ELR (cell line): Measurements from ENCODE around the gene SERPINB11.
"Not testable (repeated sequence)": the region's sequence is repeated elsewhere in the genome, so short reads cannot be mapped to it uniquely, and the experiment has no call there.

Experiments
- DNase-seq: peaks from one replicate; pipeline ENCODE4 v3.0.0-alpha.2; 2015; ENCODE audit warnings: low read depth

Gene SERPINB11, protein sequence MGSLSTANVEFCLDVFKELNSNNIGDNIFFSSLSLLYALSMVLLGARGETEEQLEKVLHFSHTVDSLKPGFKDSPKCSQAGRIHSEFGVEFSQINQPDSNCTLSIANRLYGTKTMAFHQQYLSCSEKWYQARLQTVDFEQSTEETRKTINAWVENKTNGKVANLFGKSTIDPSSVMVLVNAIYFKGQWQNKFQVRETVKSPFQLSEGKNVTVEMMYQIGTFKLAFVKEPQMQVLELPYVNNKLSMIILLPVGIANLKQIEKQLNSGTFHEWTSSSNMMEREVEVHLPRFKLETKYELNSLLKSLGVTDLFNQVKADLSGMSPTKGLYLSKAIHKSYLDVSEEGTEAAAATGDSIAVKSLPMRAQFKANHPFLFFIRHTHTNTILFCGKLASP

DNA sequence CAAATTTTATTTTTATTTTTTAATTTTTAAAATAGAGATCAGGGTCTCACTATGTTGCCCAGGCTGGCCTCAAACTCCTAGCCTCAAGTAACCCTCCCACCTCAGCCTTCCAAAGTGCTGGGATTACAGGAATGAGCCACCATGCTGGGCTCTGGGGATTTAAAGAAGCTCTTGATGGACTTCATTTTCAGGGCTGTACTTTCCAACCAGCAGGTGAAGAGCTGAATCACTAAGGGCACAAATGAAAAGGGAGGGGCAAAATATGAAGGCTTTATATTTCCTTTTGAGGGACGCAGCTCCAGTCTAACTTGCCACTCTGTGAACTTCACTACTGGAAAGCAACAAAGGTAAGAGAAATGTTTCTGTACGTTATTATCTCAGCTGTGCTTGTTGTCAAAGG, at the start of gene SERPINB11:
SERPINB11 (plus strand) TSS at position 301 of the 400 bp plus-strand sequence. CDS start 7,234 bp downstream, outside the sequence.
- DNase-seq: no peak

DNA sequence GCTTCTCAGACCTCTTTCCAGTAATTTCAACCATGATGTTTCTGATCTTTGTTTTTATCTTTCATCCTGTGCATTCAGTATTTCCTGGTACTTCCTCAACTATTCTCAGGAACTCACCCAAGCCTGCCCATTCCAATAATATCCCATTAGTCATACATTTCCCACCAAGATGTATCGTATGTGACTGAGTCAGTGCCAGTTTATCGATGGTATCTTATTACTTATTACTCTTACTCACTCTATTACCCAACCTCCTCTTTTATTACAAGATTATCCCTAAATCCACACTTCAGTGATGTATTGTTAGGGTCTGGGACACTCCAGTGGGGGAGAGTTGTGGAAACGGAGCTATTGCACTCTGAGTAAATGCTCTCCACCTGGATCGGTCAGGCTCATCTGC, 43.8 kb upstream of the SERPINB11 start:
- peak; percentile 75 for DNase-seq

DNA sequence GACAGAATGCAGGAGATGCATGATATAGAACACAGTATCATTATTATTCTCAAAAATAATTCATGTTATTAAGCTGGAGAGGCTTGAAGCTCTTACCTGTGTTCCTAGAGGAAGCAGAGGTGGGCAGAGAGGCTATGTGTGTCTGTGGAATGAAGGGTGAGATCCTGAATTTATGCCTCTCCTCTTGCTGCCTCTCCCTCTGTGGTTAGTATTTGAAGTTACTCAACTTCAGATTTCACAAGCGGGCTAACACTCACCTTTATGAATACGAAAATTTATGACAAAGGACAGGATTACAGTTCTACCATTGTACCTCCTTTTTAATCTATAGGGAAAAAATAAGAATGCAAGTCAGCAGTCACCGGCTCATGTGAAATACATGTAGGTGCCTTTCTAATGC, 41.0 kb upstream of the SERPINB11 start, which contains the start of gene SERPINB3:
SERPINB3 (minus strand) TSS at position 144 of the 400 bp plus-strand sequence. CDS start 677 bp downstream, outside the sequence.
- DNase-seq: not testable (repeated sequence)

DNA sequence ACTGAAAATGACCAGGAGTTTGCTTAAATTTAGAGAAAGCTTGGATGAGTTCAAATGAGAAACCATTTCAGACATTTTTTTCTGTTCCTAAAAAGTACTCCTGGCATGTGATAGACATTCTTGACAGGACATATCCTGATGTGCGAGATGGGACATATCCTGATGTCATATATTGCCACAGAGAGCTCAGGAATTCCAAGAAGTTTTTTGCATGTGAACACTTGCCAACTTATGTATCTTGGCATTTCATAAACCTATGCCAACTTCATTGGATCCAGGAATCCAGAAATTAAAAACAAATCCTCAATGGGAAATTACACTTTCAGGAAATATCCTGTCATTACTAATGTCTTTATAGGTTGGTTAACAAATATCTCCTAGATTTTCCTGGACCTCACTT, 38.2 kb upstream of the SERPINB11 start:
- DNase-seq: no peak

DNA sequence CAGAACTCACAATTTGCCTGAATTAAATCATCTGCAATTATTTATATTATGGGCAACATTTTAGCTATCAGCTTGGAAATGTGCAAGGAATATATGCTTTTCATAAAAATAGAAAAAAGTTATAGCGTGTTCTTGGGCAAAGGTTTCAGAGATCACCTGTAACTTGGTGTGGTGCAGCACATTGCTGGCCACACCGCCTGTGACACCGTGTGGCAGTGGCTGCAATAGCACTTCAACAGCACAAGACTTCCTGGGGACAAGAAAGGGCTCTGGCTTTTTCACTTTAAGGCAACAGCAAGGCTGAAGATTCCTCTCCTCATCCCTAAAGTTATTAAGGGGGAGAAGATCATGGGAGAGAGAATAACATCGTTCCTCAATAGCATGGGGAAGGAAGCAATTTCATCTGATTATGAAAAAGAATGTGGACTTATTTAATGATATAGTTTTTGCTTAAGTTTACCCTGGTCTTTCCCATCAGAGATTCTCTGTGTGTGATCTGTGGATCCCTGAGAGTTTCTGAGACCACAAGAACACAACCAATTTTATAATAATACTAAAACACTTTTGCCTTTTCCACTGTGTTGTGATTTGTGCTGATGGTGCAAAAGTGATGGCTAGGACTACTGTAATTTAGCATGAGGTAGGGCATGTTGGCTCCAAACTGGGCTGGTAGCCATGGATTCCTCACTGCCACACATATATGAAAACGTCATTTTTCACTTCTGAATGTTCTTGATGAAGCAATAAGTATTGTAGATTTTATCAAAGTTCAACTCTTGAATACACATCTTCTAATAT, 26.0 kb upstream of the SERPINB11 start:
- DNase-seq: peak; percentile 49

DNA sequence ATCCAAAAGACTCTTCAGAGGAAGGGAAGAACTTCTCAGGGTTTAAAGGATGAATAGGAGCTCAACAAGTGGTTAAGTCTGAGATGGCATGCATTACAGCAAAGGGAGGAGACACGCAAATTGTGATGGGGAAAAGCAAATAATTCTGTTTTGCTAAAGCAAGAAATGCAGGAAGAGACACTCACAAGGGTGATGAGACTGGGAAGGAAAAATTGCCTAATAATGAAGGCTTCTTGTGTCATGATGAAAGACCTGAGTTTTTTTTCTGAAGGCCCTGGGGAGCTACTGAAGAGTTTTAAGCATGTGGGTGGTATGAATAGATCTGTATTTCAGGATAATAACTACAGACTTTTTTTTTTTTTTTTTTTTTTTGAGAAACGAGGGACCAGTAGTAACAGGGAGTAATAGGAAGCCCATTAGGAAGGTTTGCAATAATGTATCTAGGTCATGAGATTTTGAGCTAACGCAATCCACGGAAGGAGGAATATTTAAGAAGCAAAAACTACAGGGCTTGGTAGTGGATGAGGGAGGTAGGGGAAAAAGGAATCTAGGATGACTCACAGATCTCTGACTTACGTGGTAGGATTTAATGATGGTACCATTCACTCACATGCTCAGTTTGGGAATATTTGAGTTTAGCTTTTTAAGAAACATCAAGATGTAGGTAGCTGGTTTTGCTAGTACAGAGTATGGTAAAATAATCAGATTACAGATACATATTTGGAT, 25.1 kb upstream of the SERPINB11 start:
- peak; percentile 59 for DNase-seq

DNA sequence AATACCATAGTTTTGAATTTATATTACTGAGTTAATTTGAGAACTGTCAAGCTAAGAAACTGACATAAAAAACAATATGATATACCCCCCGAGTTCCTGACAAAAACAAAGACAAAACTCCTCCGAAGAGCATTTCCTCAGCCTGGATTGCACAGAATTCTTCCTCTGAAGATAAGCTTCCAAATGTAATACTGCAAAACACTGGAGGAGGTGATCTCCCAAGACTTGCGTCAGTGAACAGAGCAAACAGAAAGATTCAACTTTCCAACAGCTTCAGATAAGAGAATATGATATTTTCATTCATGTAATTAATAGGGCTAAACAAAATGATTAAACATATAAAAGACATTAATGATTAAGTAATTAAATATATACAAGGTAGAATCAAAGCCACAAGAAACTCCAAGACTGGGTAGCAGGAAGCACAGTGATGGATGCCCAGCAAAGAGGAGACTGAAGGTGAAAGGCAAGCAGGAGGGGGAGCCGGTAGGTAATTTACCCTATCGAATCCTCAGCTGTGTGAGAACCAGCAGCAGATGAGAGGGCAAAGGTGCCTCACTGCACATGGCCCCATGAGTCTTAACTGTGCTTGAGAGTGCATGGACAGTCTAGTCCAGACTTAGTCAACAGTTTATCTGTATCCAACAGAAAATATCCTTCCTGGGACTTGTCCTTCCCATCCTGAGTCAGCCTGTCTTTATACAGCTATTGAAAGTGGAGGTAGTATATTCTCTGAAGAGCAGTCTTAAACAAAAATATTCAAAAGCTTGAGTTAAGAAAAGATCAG, 22.7 kb upstream of the SERPINB11 start:
- no peak for DNase-seq

DNA sequence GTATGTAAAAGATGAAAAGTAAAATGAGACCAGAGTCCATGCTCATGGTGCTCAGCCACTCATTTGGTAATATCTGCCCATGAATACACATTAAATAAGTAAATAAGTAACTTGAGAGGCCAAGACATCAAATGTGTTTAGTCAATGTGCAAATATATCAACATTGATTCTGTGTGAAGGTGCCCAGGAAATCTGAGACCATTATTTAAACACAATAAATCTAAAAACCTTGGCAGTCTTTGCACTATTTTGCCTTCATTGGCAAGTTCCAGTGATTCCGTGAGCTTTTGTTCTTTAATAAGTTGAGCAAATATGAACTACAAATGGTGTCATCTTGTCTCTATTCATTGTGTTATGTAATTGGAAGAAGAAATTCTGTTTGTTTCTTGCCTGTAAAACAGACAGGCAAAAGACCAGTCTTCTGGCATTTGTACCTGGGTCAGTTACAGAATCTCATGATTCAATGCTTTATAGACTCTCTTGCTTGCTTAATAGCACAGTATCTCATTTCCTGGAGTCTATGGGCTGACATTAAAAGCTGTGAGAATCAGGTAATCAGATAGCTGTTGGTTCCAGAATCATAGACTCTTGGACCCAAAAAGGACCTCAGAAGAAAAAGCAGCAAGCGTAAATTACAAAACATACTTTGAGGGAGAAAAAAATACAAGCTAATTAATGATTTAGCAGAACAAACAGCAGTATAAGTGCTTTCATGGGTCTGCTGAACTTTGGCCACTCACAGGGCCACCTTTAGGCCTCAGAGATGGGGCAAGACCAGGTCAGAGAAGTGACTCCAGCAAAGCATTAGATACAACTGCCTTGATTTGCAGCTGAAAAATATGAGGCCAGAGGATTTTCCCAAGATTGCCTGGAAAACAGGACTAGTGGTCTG, 21.1 kb upstream of the SERPINB11 start:
- DNase-seq: no peak

DNA sequence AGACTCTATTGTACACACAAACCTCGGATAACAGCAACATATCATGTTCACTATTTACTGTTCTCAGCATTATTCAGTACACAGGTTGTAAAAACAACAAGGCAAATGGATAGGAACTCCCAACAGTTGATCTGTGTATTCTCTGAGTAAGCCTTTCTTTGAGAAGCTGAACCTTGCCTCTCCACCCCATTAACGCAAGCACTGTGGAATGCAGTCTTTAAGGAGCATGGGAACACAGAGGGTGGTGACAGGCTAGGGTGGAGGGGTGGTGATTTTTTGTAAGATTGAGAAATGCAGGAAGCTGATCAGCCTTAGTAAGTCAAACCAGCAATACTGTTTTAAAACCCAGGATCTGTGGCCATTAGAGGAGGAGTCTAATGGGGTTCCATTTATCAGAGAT, 19.6 kb upstream of the SERPINB11 start:
- DNase-seq: peak; percentile 97

DNA sequence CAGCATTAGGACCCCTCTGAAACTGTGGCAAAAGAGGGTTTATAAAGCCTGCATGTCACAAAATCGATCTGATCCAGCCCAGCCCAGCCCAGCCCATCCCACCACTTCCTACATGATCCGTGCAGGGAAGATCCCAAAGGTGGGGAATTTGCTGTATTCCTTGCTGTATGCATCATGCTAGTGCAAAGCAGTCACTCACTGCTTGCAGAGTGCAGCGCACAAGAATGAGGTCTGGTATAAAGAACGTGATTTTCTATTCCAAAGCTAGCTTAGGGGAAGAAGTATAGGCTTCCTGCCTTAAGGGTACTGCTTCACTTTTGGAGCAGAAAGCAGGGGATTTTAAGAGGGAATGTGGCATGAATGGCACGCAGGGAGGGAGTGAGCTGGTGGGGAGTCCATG, 18.9 kb upstream of the SERPINB11 start:
- no peak for DNase-seq

DNA sequence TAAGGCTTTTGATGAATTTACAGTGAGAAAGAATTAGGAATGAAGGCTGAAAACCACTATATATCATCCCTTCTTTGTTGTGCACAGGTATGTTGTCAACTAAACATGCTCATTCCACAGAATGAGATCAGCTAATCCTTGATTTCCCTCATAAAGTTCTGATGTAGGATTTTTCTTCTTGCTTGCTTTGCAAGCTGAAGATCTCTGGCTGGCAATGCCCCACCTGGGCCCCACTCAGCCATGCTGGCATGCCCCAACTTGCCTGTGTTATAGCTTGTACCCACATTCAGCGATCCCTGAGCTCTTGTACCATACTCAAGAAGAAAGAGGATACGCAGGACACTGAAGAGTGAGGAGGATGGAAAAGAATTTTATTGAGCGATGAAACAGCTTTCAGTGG, 18.0 kb upstream of the SERPINB11 start:
- DNase-seq: no peak

DNA sequence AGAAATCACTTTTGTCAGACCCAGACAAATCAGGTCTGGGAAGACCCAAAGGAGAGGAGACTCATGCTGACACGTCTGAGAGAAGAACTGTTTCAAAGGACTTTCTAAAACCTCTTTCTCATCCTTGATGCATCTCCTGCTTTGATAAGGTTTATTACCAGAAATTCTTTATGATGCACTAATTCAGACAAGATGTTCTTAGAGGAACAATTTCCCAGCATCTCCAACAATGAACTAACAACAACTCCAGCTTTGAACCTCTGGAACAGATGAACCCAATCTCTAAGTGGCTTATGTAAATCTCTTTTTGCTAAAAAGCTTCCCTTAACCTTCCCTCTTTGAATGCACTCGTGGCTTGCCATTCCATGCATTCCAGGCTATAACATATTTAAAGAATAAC, 15.9 kb upstream of the SERPINB11 start:
- no peak for DNase-seq

DNA sequence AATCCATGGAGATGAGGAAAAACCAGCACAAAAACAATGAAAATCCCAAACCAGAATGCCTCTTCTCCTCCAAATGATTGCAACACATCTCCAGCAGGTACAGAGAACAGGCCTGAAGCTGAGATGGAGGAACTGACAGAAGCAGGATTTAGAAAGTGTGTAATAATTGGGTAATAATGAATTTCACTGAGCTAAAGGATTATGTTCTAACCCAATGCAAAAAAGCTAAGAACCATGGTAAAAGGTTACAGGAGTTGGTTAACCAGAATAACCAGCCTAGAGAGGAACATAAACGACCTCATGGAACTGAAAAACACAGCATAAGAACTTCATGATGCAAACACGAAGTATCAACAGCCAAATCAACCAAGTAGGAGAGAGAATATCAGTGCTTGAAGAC, 13.7 kb upstream of the SERPINB11 start:
- no peak for DNase-seq

DNA sequence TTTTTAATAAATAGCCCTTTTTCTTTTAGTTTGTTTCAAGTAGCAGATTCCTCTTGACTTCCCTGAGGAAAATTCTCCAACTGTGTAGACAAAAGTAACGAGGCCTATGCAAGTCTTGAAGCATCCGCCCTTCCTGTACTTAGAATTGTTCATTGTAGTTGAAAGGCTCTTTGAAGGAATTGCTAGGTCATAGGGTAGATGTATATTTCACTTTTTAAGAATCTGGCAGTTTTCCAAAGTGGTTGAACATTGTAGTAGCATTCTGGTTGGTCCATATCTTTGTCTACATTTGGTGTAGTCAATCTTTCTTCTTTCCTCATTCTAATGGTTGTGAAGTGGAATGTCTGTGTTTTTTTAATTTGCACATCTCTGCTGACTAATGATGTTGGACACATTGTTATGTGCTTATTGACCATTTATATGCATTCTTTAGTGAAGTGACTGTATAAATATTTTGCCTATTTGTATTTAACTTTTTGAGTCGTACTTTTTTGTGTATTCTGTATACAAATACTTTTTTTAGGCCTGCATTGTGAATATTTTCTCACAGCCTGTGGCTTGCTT, 5.6 kb upstream of the SERPINB11 start:
- peak; percentile 37 for DNase-seq

DNA sequence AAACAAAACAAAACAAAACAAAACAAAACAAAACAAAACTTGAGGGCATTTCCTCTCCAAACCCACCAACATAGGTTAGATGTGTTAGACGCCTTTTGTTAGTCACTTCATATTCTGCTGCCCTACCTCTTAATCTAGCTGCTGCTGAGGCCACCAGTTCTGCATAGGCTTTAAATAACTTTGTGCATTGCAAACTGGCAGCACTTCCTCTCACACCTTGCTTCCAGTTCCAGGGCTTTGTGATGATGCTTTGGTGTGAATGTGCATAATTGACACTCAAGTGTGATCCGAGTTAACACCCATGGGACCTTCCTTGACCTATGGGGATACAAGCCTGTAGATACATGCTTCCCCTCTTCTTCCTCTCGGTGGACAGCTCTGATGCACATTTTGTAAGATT, 2.3 kb upstream of the SERPINB11 start:
- no peak for DNase-seq

DNA sequence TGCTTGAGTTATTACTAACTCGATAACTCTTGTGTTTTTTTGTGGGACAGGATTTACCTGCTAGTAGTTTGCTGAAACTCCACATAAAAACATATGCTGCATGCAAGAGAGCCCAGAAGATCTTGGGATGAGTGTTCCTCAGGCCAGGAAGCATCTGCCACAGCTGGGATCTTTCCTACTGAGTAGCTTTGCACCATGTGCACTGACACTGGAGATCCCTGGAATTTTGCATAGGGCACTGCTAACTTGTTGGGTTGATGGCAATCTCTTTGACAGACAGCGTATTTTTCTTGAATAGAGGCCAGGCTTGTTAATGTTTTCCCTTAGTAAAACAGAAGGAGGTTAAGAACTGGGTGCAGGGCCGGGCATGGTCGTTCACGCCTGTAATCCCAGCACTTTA, 808 bp upstream of the SERPINB11 start:
- no peak for DNase-seq

DNA sequence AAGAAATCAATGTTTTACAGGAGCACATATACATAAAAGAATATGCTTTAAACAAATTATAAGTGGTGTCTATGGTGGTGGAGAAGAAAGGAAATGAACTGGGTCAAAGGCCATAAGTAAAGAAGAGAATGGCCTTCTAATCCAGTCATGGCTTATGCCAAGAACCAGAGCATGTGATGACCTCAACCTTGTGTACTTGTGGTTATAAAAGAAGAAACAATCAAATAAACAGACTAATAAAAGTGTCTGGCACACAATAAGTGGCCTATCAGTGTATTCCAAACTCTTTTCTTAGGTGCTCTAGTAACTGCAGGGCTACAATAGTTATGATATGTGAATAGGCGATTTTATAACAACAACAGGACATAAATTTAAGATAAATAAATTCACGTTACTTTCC, 2.6 kb downstream of the SERPINB11 start:
- DNase-seq: peak; percentile 10

DNA sequence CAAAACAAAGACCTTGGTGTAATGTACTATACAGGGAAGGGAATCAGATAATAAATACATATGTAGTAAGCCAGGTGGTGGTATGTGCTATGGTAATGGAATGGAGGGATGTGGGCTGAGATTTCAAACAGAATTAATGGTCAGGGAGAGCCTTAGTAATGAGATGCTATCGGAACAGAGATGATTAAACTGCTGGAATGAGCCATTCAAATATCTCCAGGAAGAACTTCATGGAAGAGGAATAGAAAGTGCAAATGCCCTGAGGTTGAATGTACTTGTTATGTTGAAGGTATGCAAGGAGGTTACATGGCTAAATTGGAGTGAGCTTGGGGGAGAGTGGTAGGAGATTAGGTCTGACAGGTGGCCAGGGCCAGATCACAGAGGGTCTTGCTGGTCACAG, 5.1 kb downstream of the SERPINB11 start:
- DNase-seq: peak; percentile 54

DNA sequence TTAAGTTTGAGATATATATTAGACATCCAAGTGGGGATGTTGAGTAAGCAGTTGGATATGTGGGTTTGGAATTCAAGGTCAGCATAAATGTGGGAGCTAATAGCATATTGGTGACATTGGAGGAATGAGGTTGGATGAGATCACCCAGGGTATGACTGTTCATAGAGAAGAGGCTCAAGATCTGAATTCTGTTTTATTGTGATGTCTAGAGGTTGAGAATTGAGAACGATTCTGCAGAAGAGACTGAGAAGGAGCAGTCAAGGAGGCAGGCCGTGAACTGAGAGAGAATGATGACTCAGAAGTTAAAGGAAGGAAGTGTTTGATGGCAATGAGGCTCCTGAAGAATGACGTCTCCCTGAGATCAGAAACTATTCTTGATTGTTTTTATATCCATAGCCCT, 5.9 kb downstream of the SERPINB11 start:
- DNase-seq: peak; percentile 97
